Heart right ventricle (tissue), 16 donors: ENCODE results near the gene SSH2. TPM values are rescaled to one million over a fixed set of nuclear protein-coding genes. Genes with fewer than 3 reads are reported as not detected.

Experiments used
- ATAC-seq, 8 donors: fragments of 200-7000 bp; cut with Tn5 transposase; one replicate each; pipeline ENCODE4 v1.9.1; 2020; ENCODE audit warnings: mild to moderate bottlenecking in 8 of 8, moderate library complexity in 8 of 8, moderate number of reproducible peaks in 1 of 8
- DNase-seq, 2 donors: peaks; one replicate each; pipeline ENCODE4 v3.0.0-alpha.2; 2020
- H3K27ac ChIP-seq, 10 donors: fragments of 200-600 bp; sonication (generic) in 2 of 10; one replicate each; pipeline versions ENCODE4 v1.5.0 to v1.8.0; 2020 to 2022; ENCODE audit warnings: mild to moderate bottlenecking in 3 of 10
- H3K27me3 ChIP-seq, 7 donors: fragments of 200-600 bp; one replicate each; pipeline ENCODE4 v1.8.0; 2021 to 2022; ENCODE audit warnings: mild to moderate bottlenecking in 2 of 7
- H3K36me3 ChIP-seq, 9 donors: fragments of 200-600 bp; sonication (generic) in 1 of 9; one replicate each; pipeline versions ENCODE4 v1.5.0 to v1.8.0; 2020 to 2022; ENCODE audit warnings: mild to moderate bottlenecking in 2 of 9
- H3K4me1 ChIP-seq, 9 donors: fragments of 200-600 bp; sonication (generic) in 1 of 9; one replicate each; pipeline versions ENCODE4 v1.5.0 to v1.8.0; 2020 to 2022; ENCODE audit warnings: mild to moderate bottlenecking in 4 of 9
- H3K4me3 ChIP-seq, 10 donors: fragments of 200-600 bp; sonication (generic) in 2 of 10; one replicate each; pipeline versions ENCODE4 v1.5.0 to v1.8.0; 2020 to 2022; ENCODE audit warnings: mild to moderate bottlenecking in 7 of 10, moderate library complexity in 2 of 10
- H3K9me3 ChIP-seq, 11 donors: fragments of 200-600 bp in 10 of 11; sonication (generic) in 2 of 11; one replicate each; pipeline versions ENCODE4 v1.5.0 to v1.8.0; 2013 to 2022; ENCODE audit warnings: mild to moderate bottlenecking in 2 of 11, control low read depth in 1 of 11, moderate library complexity in 1 of 11
- CTCF ChIP-seq, 9 donors: fragments of 200-600 bp; sonication (generic) in 2 of 9; IDR thresholded peaks; one replicate each; pipeline versions ENCODE4 v1.5.0 to v1.8.0; 2021 to 2022; ENCODE audit warnings: antibody characterized with exemption in 9 of 9, mild to moderate bottlenecking in 5 of 9, moderate library complexity in 1 of 9
- WGBS, 2 donors: extraction: QIAGEN DNeasy Blood & Tissue Kit; methylation state at CpG; one replicate each; pipeline ENCODE4 v1.1.7; 2013; ENCODE audit warnings: inconsistent platforms in 1 of 2; 5-methylcytosine and 5-hydroxymethylcytosine counted together
- intact Hi-C, 10 donors: fragments of 100-400 bp; cut with DNase I; formaldehyde crosslinking; loops; one replicate each; pipeline versions ENCODE4 v1.11.1 to v1.14.2; 2022
- polyA plus RNA-seq, 2 donors: library from polyadenylated mRNA; stranded (reverse); fragments of 200-250 nt; gene quantifications; one replicate each; pipeline ENCODE4 v1.2.3, GENCODE V29; 2013
- total RNA-seq, 10 donors: library from RNA; stranded (reverse); fragmentation: NEBNext Ultra II Directional in 3 of 10; extraction: Animal tissue kit (Norgen Biotek cat#: 25700) in 3 of 10; gene quantifications; one replicate each; pipeline versions ENCODE4 v1.2.1 to v1.2.4, GENCODE V29; 2021 to 2023
- donor health status: Arrhythmogenic right ventricular cardiomyopathy.
- donor health status: ischemic (EF 13 %, LVEDD 7.1; RV severe dilation, severe dysfunction).
- donor health status: healthy with polysubstance abuse.
- donor health status: DM: no; HTN: yes; CAD: no.
- donor health status: DM: no; HTN: no; CAD: no.
- donor health status: ischemic (EF 25% LVEDD 6.9; RV normal size, moderate dysfunction).
- donor health status: ischemic (EF 25% LVEDD 5.7; RV mildly dilated, moderate dysfunction).
- donor health status: healthy.
- donor health status: DM: yes; HTN: yes; CAD: no.
- donor health status: Ischemic cardiomyopathy.
- donor health status: ischemic (EF 35%, LVEDD 5.7; RV mildly dilated, moderate dysfunction).
- donor health status: nonischemic (EF 11% LVEDD 7.7; RV severe dilation, severe dysfunction).
- donor health status: DM: yes; HTN: yes; CAD: no.
- donor health status: PGD.
- donor health status: ischemic (EF 29% LVEDD 5.4; RV normal size, mild dysfunction).
- donor health status: nonischemic (EF 23%, LVEDD 6.1; RV moderate dilation, normal function).

The SSH2 gene
- total and polyA plus RNA-seq, 12 donors = 17.9 to 42.9 (median 34.3) TPM

- Histone ChIP-seq H3K27ac (peak overlapping the region; percentile 86 to 96 (median 92)), H3K27me3 (no peaks in the 10 kb centered on the region), H3K36me3 (peaks cover 0 to 11% (median 0%) of the 10 kb centered on the region in 9 donors), H3K4me3 (peak overlapping the region; percentile 69 to 97 (median 86)), H3K4me1 (peaks cover 3 to 40% (median 19%) of the 10 kb centered on the region in 9 donors), H3K9me3 (no peaks in the 10 kb centered on the region)
- WGBS, 2 donors = 0% methylated on average over 58 to 73 of the region's 73 CpGs
- peak; percentile 96 to 99 (median 98) for ATAC-seq
- intact Hi-C loops = loop anchor here in 6 of 10 donors (2.0 to 5.0 kb wide), 3 partner anchors 39 to 119 kb away; no protein-coding TSS in a partner anchor
- peak; percentile 91 to 94 for DNase-seq
- peak in 2 of 9 donors; percentile 4 to 11 for TF ChIP-seq CTCF (IDR thresholded peaks at IDR 0.05)
These were observed 168.8 kb downstream of the SSH2 start for GRCh38 chr17:29761040-29761761.

- 1% methylated on average over 20 of the region's 20 CpGs for WGBS, 2 donors
- peaks cover 0 to 16% (median 0%) of the 10 kb centered on the region in 9 donors for H3K36me3 ChIP-seq
- intact Hi-C loops = loop anchor here in 6 of 10 donors (2.0 to 5.0 kb wide), 3 partner anchors 38 to 118 kb away; no protein-coding TSS in a partner anchor
- H3K27ac ChIP-seq = peak overlapping the region; percentile 86 to 96 (median 92)
- DNase-seq (no peak), ATAC-seq (peak; percentile 10 to 50 (median 37))
- H3K9me3 ChIP-seq = no peaks in the 10 kb centered on the region
- H3K4me1 ChIP-seq = peaks cover 3 to 41% (median 19%) of the 10 kb centered on the region in 9 donors
- TF ChIP-seq CTCF (IDR thresholded peaks at IDR 0.05) = no peak
- H3K27me3 ChIP-seq = no peaks in the 10 kb centered on the region
- peak overlapping the region; percentile 69 to 97 (median 86) for H3K4me3 ChIP-seq
These were observed 169.6 kb downstream of the SSH2 start for GRCh38 chr17:29760279-29761039.

GRCh38 chr17:29758255-29758654 is 171.8 kb downstream of the SSH2 start:
- Histone ChIP-seq H3K4me1 (peaks cover 3 to 48% (median 19%) of the 10 kb centered on the region in 9 donors), H3K9me3 (no peaks in the 10 kb centered on the region), H3K4me3 (peak overlapping the region in 1 of 10 donors; percentile 85), H3K36me3 (peaks cover 0 to 37% (median 9%) of the 10 kb centered on the region in 9 donors), H3K27ac (peak overlapping the region in 1 of 10 donors; percentile 92), H3K27me3 (no peaks in the 10 kb centered on the region)
- ATAC-seq = no peak
- 76 to 82% methylated on average over 2 of the region's 2 CpGs for WGBS, 2 donors
- no peak for DNase-seq
- no peak for TF ChIP-seq CTCF (IDR thresholded peaks at IDR 0.05)
- intact Hi-C loops = loop anchor here in 1 of 10 donors (10.0 kb wide), 1 partner anchor 73 kb away; no protein-coding TSS in a partner anchor

- DNase-seq = no peak
- peak overlapping the region in 1 of 10 donors; percentile 85 for H3K4me3 ChIP-seq
- no peak for TF ChIP-seq CTCF (IDR thresholded peaks at IDR 0.05)
- no peak for ATAC-seq
- peak overlapping the region in 1 of 10 donors; percentile 92 for H3K27ac ChIP-seq
- peaks cover 3 to 48% (median 19%) of the 10 kb centered on the region in 9 donors for H3K4me1 ChIP-seq
- intact Hi-C loops = loop anchor here in 1 of 10 donors (10.0 kb wide), 1 partner anchor 73 kb away; no protein-coding TSS in a partner anchor
- H3K36me3 ChIP-seq = peaks cover 0 to 42% (median 9%) of the 10 kb centered on the region in 9 donors
- WGBS, 2 donors = 81 to 87% methylated on average over 4 of the region's 4 CpGs
- no peaks in the 10 kb centered on the region for H3K9me3 ChIP-seq
- H3K27me3 ChIP-seq = no peaks in the 10 kb centered on the region
These were observed 172.2 kb downstream of the SSH2 start for GRCh38 chr17:29757788-29758187.
